Mesendoderm (in vitro differentiated cells): ENCODE results near the gene PIEZO2. TPM values are rescaled to one million over a fixed set of nuclear protein-coding genes. Genes with fewer than 3 reads are reported as not detected.
"Not testable (repeated sequence)": the region's sequence is repeated elsewhere in the genome, so short reads cannot be mapped to it uniquely, and the experiment has no call there.

ENCODE experiments used
- DNase-seq: peaks from one replicate; pipeline ENCODE4 v3.0.0; 2013
- H2AK5ac ChIP-seq: 2 replicates; pipeline ENCODE4 v1.6.1; 2013; ENCODE audit warnings: low read length, inconsistent platforms
- H2BK120ac ChIP-seq: 2 replicates; pipeline ENCODE4 v1.6.1; 2013; ENCODE audit warnings: low read depth, mild to moderate bottlenecking, low read length, moderate library complexity, mixed read lengths
- H2BK15ac ChIP-seq: replicated peaks from 2 replicates; pipeline ENCODE4 v1.6.1; 2013; ENCODE audit warnings: low read depth, mild to moderate bottlenecking, moderate library complexity
- H2BK5ac ChIP-seq: 2 replicates; pipeline ENCODE4 v1.6.1; 2013; ENCODE audit warnings: low read length, inconsistent platforms
- H3K18ac ChIP-seq: 2 replicates; pipeline ENCODE4 v1.6.1; 2013; ENCODE audit warnings: mild to moderate bottlenecking, low read length, mixed read lengths
- H3K23ac ChIP-seq: one replicate; pipeline ENCODE4 v1.6.1; 2013; ENCODE audit warnings: low read length
- H3K27ac ChIP-seq: 2 replicates; pipeline ENCODE4 v1.5.1; 2013; ENCODE audit warnings: low read depth, mild to moderate bottlenecking, inconsistent platforms, low read length, moderate library complexity
- H3K27me3 ChIP-seq: 2 replicates; pipeline ENCODE4 v1.6.1; 2013; ENCODE audit warnings: low read length, control low read depth, mild to moderate bottlenecking, inconsistent platforms; ENCODE audit not compliant: insufficient read depth, poor library complexity
- H3K36me3 ChIP-seq: 2 replicates; pipeline ENCODE4 v1.6.1; 2013; ENCODE audit warnings: low read length, inconsistent platforms; ENCODE audit not compliant: control insufficient read depth, insufficient read depth
- H3K4ac ChIP-seq: one replicate; pipeline ENCODE4 v1.6.1; 2013; ENCODE audit warnings: low read depth, mild to moderate bottlenecking, low read length, moderate library complexity
- H3K4me1 ChIP-seq: 2 replicates; pipeline ENCODE4 v1.6.1; 2013; ENCODE audit warnings: low read depth, low read length, inconsistent platforms; ENCODE audit not compliant: control insufficient read depth
- H3K4me2 ChIP-seq: 2 replicates; pipeline ENCODE4 v1.6.1; 2013; ENCODE audit warnings: low read length
- H3K4me3 ChIP-seq: 2 replicates; pipeline ENCODE4 v1.5.1; 2013; ENCODE audit warnings: mild to moderate bottlenecking, low read length
- H3K56ac ChIP-seq: one replicate; pipeline ENCODE4 v1.6.1; 2013; ENCODE audit warnings: low read length
- H3K79me1 ChIP-seq: 2 replicates; pipeline ENCODE4 v1.6.1; 2013; ENCODE audit warnings: low read length, inconsistent platforms
- H3K79me2 ChIP-seq: 2 replicates; pipeline ENCODE4 v1.6.1; 2013; ENCODE audit warnings: mild to moderate bottlenecking, low read length; ENCODE audit not compliant: control insufficient read depth, insufficient read depth
- H3K9ac ChIP-seq: 2 replicates; pipeline ENCODE4 v1.6.1; 2013; ENCODE audit warnings: low read length, inconsistent platforms
- H4K5ac ChIP-seq: one replicate; pipeline ENCODE4 v1.6.1; 2013; ENCODE audit warnings: low read length
- H4K8ac ChIP-seq: one replicate; pipeline ENCODE4 v1.6.1; 2013; ENCODE audit warnings: low read depth, mild to moderate bottlenecking, control low read depth, low read length, moderate library complexity
- WGBS: extraction: QIAGEN DNeasy Blood & Tissue Kit; methylation state at CpG from one replicate; pipeline ENCODE4 v1.1.7; 2013; ENCODE audit warnings: low lambda C conversion rate, missing lambda C conversion rate; ENCODE audit not compliant: insufficient coverage; ENCODE audit errors: extremely low coverage; 5-methylcytosine and 5-hydroxymethylcytosine counted together
- small RNA-seq: library from polyadenylated mRNA; stranded (forward); fragments of <200 nt; extraction: miRNeasy Mini kit (QIAGEN cat#:217004); gene quantifications from one replicate; pipeline ENCODE3, GENCODE V24; 2013; ENCODE audit not compliant: insufficient read depth

The PIEZO2 gene

GRCh38 chr18:10620670-10621329, 528.6 kb downstream of the PIEZO2 start:
- WGBS: no CpG with 5 or more reads among the region's 2 CpGs

More at GRCh38 chr18:10620670-10621329, 528.6 kb downstream of the PIEZO2 start:
- not testable (repeated sequence) for H3K4me2 ChIP-seq, H3K27ac ChIP-seq, H2BK15ac ChIP-seq, H4K5ac ChIP-seq, H3K18ac ChIP-seq, H4K8ac ChIP-seq, H3K4me1 ChIP-seq, DNase-seq, H3K79me2 ChIP-seq, H3K4ac ChIP-seq, H2AK5ac ChIP-seq, H3K4me3 ChIP-seq, H3K9ac ChIP-seq, H3K36me3 ChIP-seq, H3K23ac ChIP-seq, H3K79me1 ChIP-seq, H3K27me3 ChIP-seq, H2BK120ac ChIP-seq, H3K56ac ChIP-seq, H2BK5ac ChIP-seq

Small RNA genes lying within 50 kb of the gene (small RNA-seq; reads per million reads assigned to genes)
- not detected for gene AP001180.3
- not detected for gene AP001180.5
- gene MIR6788: not detected
